ENCODE data around the gene ELOB. TPM values are rescaled to one million over a fixed set of nuclear protein-coding genes. Genes with fewer than 3 reads are reported as not detected.

ELOB gene
- total RNA-seq, 1 donor from 2014 or later, result 172 TPM

- Mint-ChIP-seq H3K9me3 (no peaks in the 10 kb centered on the region), H3K27ac (no peak overlapping the region), H3K36me3 (ENCODE audit: low read depth) (no peaks in the 10 kb centered on the region), H3K27me3 (no peaks in the 10 kb centered on the region), H3K4me3 (no peak overlapping the region), H3K4me1 (no peaks in the 10 kb centered on the region)
- ChIA-PET POLR2A (no interaction called here), CTCF (no interaction called here)
- TF ChIP-seq CTCF (IDR thresholded peaks at IDR 0.05), result no peak
- intact Hi-C loops (cut with micrococcal nuclease), result no loop called here
- DNase-seq (no peak), ATAC-seq (ENCODE audit: low read depth) (no peak)
Observed at GRCh38 chr16:2744711-2745110, 32.4 kb downstream of the ELOB start.

DNA sequence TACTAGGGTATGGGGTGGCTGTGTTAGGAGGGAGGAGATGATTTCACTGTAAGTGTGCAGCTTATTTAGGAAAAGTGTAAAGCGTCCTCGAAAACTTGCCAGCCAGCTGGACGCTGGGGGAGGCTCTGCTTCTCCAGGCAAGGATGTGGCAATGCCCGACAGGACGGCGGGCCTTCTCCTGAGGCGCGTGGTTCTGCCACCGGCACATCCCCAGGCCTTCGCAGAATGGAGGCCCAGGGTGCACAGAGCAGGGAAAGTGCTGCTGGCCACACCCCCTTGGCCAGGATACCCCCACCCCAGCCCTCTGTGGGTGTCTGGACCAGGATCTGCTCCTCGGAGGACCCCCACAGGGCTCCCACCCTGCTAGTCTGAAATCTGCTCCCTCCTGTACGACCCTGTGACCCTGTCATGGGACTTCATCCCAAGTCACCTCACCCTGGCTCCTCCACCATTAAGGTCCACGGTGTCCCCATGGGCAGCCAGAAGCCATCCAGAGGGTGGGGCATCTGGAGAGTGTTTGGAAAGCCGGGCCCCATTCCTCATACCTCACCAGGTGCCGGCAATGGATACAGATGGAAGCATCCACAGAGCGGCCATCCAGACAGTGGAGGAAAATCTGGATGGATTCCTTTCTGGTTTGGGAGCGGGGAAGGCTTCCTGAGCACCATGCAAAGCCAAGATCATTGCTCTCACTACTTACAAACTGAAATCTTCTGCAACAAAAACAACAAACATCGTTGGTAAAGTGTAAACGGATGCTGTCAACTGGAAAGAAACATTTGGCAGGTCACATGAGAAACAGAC is 33.9 kb downstream of the ELOB start:
- Mint-ChIP-seq H3K9me3 (no peaks in the 10 kb centered on the region), H3K27ac (no peak overlapping the region), H3K4me1 (no peaks in the 10 kb centered on the region), H3K27me3 (no peaks in the 10 kb centered on the region), H3K4me3 (no peak overlapping the region), H3K36me3 (ENCODE audit: low read depth) (no peaks in the 10 kb centered on the region)
- TF ChIP-seq CTCF (IDR thresholded peaks at IDR 0.05), result no peak
- ATAC-seq (ENCODE audit: low read depth) (no peak), DNase-seq (no peak)
- intact Hi-C loops (cut with micrococcal nuclease), result no loop called here
- ChIA-PET CTCF (no interaction called here), POLR2A (no interaction called here)

GRCh38 chr16:2742323-2743006 is 34.6 kb downstream of the ELOB start:
- Mint-ChIP-seq H3K4me3 (no peak overlapping the region), H3K27ac (no peak overlapping the region), H3K36me3 (ENCODE audit: low read depth) (no peaks in the 10 kb centered on the region), H3K4me1 (no peaks in the 10 kb centered on the region), H3K9me3 (no peaks in the 10 kb centered on the region), H3K27me3 (no peaks in the 10 kb centered on the region)
- intact Hi-C loops (cut with micrococcal nuclease), result no loop called here
- ChIA-PET POLR2A (no interaction called here), CTCF (no interaction called here)
- no peak for TF ChIP-seq CTCF (IDR thresholded peaks at IDR 0.05)
- DNase-seq (no peak), ATAC-seq (ENCODE audit: low read depth) (no peak)

GRCh38 chr16:2741168-2741567 is 35.9 kb downstream of the ELOB start:
- H3K36me3 Mint-ChIP-seq (ENCODE audit: low read depth), result no peaks in the 10 kb centered on the region
- CTCF ChIA-PET, result no interaction called here
- no peaks in the 10 kb centered on the region for H3K27me3 Mint-ChIP-seq
- no peak overlapping the region for H3K4me3 Mint-ChIP-seq
- DNase-seq, result no peak
- no peak overlapping the region for H3K27ac Mint-ChIP-seq
- POLR2A ChIA-PET, result interaction anchor here (0.7 kb wide), 1 partner anchor 531 kb away, joined by 3 read pairs; no protein-coding TSS in a partner anchor
- no peaks in the 10 kb centered on the region for H3K9me3 Mint-ChIP-seq
- no peak for TF ChIP-seq CTCF (IDR thresholded peaks at IDR 0.05)
- intact Hi-C loops (cut with micrococcal nuclease), result no loop called here
- H3K4me1 Mint-ChIP-seq, result no peaks in the 10 kb centered on the region
- no peak for ATAC-seq (ENCODE audit: low read depth)

DNA sequence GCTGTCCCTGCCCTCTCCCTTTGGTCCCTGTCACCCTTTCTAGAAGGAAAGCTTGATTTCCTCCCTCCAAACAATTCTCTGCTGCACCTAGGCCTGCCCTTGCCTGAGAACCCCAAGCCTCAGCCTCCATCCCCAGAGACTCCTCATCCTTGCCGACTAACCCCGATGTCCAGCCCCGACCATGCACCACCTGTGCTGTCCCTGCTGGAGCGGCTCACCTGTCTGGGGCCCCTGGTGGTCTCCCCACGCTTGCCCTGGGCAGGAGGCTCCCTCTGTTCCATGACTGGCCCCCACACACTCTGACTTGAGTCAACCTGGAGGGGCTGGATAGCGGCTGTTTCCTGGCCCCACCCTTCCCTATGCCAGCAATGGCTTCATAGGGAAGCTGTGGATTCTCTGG is 36.6 kb downstream of the ELOB start:
- ATAC-seq (ENCODE audit: low read depth) (no peak), DNase-seq (no peak)
- no peaks in the 10 kb centered on the region for H3K4me1 Mint-ChIP-seq
- intact Hi-C loops (cut with micrococcal nuclease), result no loop called here
- no peak overlapping the region for H3K27ac Mint-ChIP-seq
- H3K36me3 Mint-ChIP-seq (ENCODE audit: low read depth), result no peaks in the 10 kb centered on the region
- no peaks in the 10 kb centered on the region for H3K27me3 Mint-ChIP-seq
- no peaks in the 10 kb centered on the region for H3K9me3 Mint-ChIP-seq
- TF ChIP-seq CTCF (IDR thresholded peaks at IDR 0.05), result no peak
- no peak overlapping the region for H3K4me3 Mint-ChIP-seq
- ChIA-PET CTCF (no interaction called here), POLR2A (interaction anchor here (0.5 kb wide), 1 partner anchor 195 kb away, joined by 5 read pairs; no protein-coding TSS in a partner anchor)
